Ovary (tissue), 3 donors: Measurements from ENCODE around the gene TOP2B.

Experiments
- EP300 ChIP-seq: sonication (generic); formaldehyde crosslinking; IDR thresholded peaks from one replicate; pipeline ENCODE4 v1.6.1; 2017; ENCODE audit warnings: antibody characterized with exemption
- TF ChIP-seq, protein P1 (sequence below), 3 donors: fragments of 450-650 bp in 2 of 3; fragments of 200-600 bp in 1 of 3; IDR thresholded peaks; one replicate each; pipeline versions ENCODE4 v1.5.1 to v1.8.0; 2016 to 2022; ENCODE audit warnings: antibody characterized with exemption in 3 of 3, mild to moderate bottlenecking in 1 of 3
- donor health status: DM: no; HTN: no; CAD: no.

DNA sequence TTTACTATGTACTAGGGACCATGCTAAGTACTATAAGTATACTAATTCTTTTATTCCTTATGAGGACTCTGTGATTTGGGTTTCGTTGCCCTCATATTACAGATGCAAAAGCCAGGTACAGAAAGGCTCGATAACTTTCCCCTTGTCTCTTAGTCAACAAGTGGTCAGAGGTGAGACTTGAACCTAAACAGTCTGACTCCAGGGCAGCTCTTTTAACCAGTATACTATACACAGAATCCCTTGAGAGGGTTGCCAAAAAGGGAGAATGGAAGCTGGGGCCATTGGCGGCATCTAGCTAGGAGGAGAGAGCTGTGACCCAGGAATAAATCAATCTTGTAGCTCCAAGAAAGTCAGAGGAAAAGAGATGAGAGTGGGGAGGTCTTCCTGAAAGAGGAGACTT, 92.4 kb downstream of the TOP2B start:
- TF ChIP-seq, protein P1, sequence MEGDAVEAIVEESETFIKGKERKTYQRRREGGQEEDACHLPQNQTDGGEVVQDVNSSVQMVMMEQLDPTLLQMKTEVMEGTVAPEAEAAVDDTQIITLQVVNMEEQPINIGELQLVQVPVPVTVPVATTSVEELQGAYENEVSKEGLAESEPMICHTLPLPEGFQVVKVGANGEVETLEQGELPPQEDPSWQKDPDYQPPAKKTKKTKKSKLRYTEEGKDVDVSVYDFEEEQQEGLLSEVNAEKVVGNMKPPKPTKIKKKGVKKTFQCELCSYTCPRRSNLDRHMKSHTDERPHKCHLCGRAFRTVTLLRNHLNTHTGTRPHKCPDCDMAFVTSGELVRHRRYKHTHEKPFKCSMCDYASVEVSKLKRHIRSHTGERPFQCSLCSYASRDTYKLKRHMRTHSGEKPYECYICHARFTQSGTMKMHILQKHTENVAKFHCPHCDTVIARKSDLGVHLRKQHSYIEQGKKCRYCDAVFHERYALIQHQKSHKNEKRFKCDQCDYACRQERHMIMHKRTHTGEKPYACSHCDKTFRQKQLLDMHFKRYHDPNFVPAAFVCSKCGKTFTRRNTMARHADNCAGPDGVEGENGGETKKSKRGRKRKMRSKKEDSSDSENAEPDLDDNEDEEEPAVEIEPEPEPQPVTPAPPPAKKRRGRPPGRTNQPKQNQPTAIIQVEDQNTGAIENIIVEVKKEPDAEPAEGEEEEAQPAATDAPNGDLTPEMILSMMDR (IDR thresholded peaks at IDR 0.05), result no peak
- no peak for TF ChIP-seq EP300
